Forelimb muscle (tissue), 1 donor: Measurements from ENCODE around the gene DPH1. TPM values are rescaled to one million over a fixed set of nuclear protein-coding genes. Genes with fewer than 3 reads are reported as not detected.

Experiments used
- DNase-seq: peaks from one replicate; pipeline ENCODE4 v3.0.0-alpha.2; 2013; ENCODE audit warnings: low read depth
- polyA plus RNA-seq: library from polyadenylated mRNA; unstranded; fragments of 120-200 nt; gene quantifications from one replicate; pipeline ENCODE4 v1.2.1, GENCODE V29; 2013; ENCODE audit not compliant: insufficient read length

Gene DPH1
- polyA plus RNA-seq, 1 donor: 30.9 TPM

GRCh38 chr17:2061441-2061958 lies 31.5 kb downstream of the DPH1 start:
- DNase-seq: no peak

- no peak for DNase-seq
Observed at GRCh38 chr17:2062571-2063183, 32.7 kb downstream of the DPH1 start.

- no peak for DNase-seq
Observed at GRCh38 chr17:2063261-2064146, 33.6 kb downstream of the DPH1 start.

- no peak for DNase-seq
Observed at GRCh38 chr17:2064147-2064489, 34.2 kb downstream of the DPH1 start.

- no peak for DNase-seq
Observed at GRCh38 chr17:2064520-2064971, 34.6 kb downstream of the DPH1 start.

- no peak for DNase-seq
Observed at GRCh38 chr17:2064980-2065785, 35.2 kb downstream of the DPH1 start.

GRCh38 chr17:2065949-2066400 lies 36.0 kb downstream of the DPH1 start:
- no peak for DNase-seq

GRCh38 chr17:2067048-2067561 lies 37.2 kb downstream of the DPH1 start:
- no peak for DNase-seq

GRCh38 chr17:2067608-2068024 lies 37.7 kb downstream of the DPH1 start:
- DNase-seq: no peak

- DNase-seq: no peak
Observed at GRCh38 chr17:2068031-2068518, 38.1 kb downstream of the DPH1 start.

GRCh38 chr17:2068519-2069051 lies 38.6 kb downstream of the DPH1 start:
- DNase-seq: no peak

GRCh38 chr17:2070241-2071023 lies 40.5 kb downstream of the DPH1 start:
- no peak for DNase-seq

- DNase-seq: no peak
Observed at GRCh38 chr17:2071024-2071385, 41.1 kb downstream of the DPH1 start.

- no peak for DNase-seq
Observed at GRCh38 chr17:2071455-2072281, 41.7 kb downstream of the DPH1 start.

- no peak for DNase-seq
Observed at GRCh38 chr17:2074919-2075318, 45.0 kb downstream of the DPH1 start.

- DNase-seq: no peak
Observed at GRCh38 chr17:2075336-2076086, 45.6 kb downstream of the DPH1 start.

GRCh38 chr17:2076087-2076984 lies 46.4 kb downstream of the DPH1 start:
- no peak for DNase-seq

- DNase-seq: no peak
Observed at GRCh38 chr17:2077040-2077439, 47.1 kb downstream of the DPH1 start.
